Peyer's patch (tissue), 4 donors: Measurements from ENCODE around the gene ADK. TPM values are rescaled to one million over a fixed set of nuclear protein-coding genes. Genes with fewer than 3 reads are reported as not detected.

ENCODE experiments used
- DNase-seq, 3 donors: peaks; one replicate each; pipeline ENCODE4 v3.0.0-alpha.2; 2017 to 2019
- H3K27ac ChIP-seq, 4 donors: fragments of 200-600 bp; sonication (generic); one replicate each; pipeline ENCODE4 v1.5.1; 2016 to 2019
- H3K27me3 ChIP-seq, 2 donors: fragments of 200-600 bp; sonication (generic); one replicate each; pipeline ENCODE4 v1.5.1; 2019
- H3K36me3 ChIP-seq, 3 donors: fragments of 200-600 bp; sonication (generic); one replicate each; pipeline ENCODE4 v1.5.1; 2016 to 2019
- H3K4me1 ChIP-seq, 4 donors: fragments of 200-600 bp; sonication (generic); one replicate each; pipeline ENCODE4 v1.5.1; 2016 to 2019
- H3K4me3 ChIP-seq, 4 donors: fragments of 200-600 bp; sonication (generic); 1 replicate in 3 of 4; 2 replicates in 1 of 4; pipeline ENCODE4 v1.5.1; 2016 to 2019; ENCODE audit warnings: mild to moderate bottlenecking in 1 of 4
- H3K9me3 ChIP-seq, 4 donors: fragments of 200-600 bp; sonication (generic); one replicate each; pipeline ENCODE4 v1.5.1; 2016 to 2019; ENCODE audit warnings: mild to moderate bottlenecking in 1 of 4
- CTCF ChIP-seq, 6 experiments: fragments of 450-650 bp in 4 of 6; fragments of 200-600 bp in 2 of 6; sonication (generic) in 1 of 6; IDR thresholded peaks; one replicate each; pipeline ENCODE4 v1.5.1; 2017 to 2019; ENCODE audit warnings: antibody characterized with exemption in 6 of 6, mild to moderate bottlenecking in 3 of 6, moderate library complexity in 1 of 6
- POLR2A ChIP-seq, 2 donors: fragments of 450-650 bp; IDR thresholded peaks; one replicate each; pipeline ENCODE4 v1.5.1; 2017; ENCODE audit warnings: antibody characterized with exemption in 2 of 2, mild to moderate bottlenecking in 2 of 2, moderate library complexity in 2 of 2
- total RNA-seq, 4 donors: library from RNA; depleted of rRNA; stranded (reverse); fragments of >200 nt; gene quantifications; one replicate each; pipeline ENCODE4 v1.1.0, GENCODE V29; 2016

The ADK gene
- total RNA-seq, 4 donors from 2014 or later, result 7.4 to 50.3 (median 14.3) TPM

- TF ChIP-seq POLR2A (IDR thresholded peaks at IDR 0.05) (no peak), CTCF (IDR thresholded peaks at IDR 0.05) (no peak)
- Histone ChIP-seq H3K36me3 (no peaks in the 10 kb centered on the region), H3K27ac (no peak overlapping the region), H3K9me3 (no peaks in the 10 kb centered on the region), H3K4me1 (no peaks in the 10 kb centered on the region), H3K27me3 (no peaks in the 10 kb centered on the region), H3K4me3 (no peak overlapping the region)
- no peak for DNase-seq
Observed at GRCh38 chr10:74394416-74394969, 243.5 kb downstream of the ADK start.

- no peaks in the 10 kb centered on the region for H3K4me1 ChIP-seq
- no peaks in the 10 kb centered on the region for H3K27me3 ChIP-seq
- H3K9me3 ChIP-seq, result no peaks in the 10 kb centered on the region
- DNase-seq, result no peak
- no peaks in the 10 kb centered on the region for H3K36me3 ChIP-seq
- TF ChIP-seq POLR2A (IDR thresholded peaks at IDR 0.05), result no peak
- TF ChIP-seq CTCF (IDR thresholded peaks at IDR 0.05), result no peak
- no peak overlapping the region for H3K4me3 ChIP-seq
- H3K27ac ChIP-seq, result no peak overlapping the region
Observed at GRCh38 chr10:74400186-74400585, 249.2 kb downstream of the ADK start.

- Histone ChIP-seq H3K9me3 (no peaks in the 10 kb centered on the region), H3K4me1 (no peaks in the 10 kb centered on the region), H3K27ac (no peak overlapping the region), H3K27me3 (no peaks in the 10 kb centered on the region), H3K4me3 (no peak overlapping the region), H3K36me3 (no peaks in the 10 kb centered on the region)
- no peak for DNase-seq
- TF ChIP-seq POLR2A (IDR thresholded peaks at IDR 0.05) (no peak), CTCF (IDR thresholded peaks at IDR 0.05) (no peak)
Observed at GRCh38 chr10:74406006-74406405, 255.0 kb downstream of the ADK start.

GRCh38 chr10:74415146-74415839, 264.3 kb downstream of the ADK start:
- H3K4me1 ChIP-seq, result no peaks in the 10 kb centered on the region
- no peak for TF ChIP-seq CTCF (IDR thresholded peaks at IDR 0.05)
- no peaks in the 10 kb centered on the region for H3K9me3 ChIP-seq
- H3K4me3 ChIP-seq, result no peak overlapping the region
- no peak overlapping the region for H3K27ac ChIP-seq
- H3K27me3 ChIP-seq, result no peaks in the 10 kb centered on the region
- no peak for DNase-seq
- no peaks in the 10 kb centered on the region for H3K36me3 ChIP-seq

GRCh38 chr10:74417397-74417796, 266.4 kb downstream of the ADK start:
- TF ChIP-seq CTCF (IDR thresholded peaks at IDR 0.05) (no peak), POLR2A (IDR thresholded peaks at IDR 0.05) (no peak)
- Histone ChIP-seq H3K4me1 (no peaks in the 10 kb centered on the region), H3K27me3 (no peaks in the 10 kb centered on the region), H3K9me3 (no peaks in the 10 kb centered on the region), H3K4me3 (no peak overlapping the region), H3K27ac (no peak overlapping the region), H3K36me3 (no peaks in the 10 kb centered on the region)
- DNase-seq, result no peak
